Suppressor macrophage (primary cell): ENCODE measurements around the gene ARHGAP10.
"Not testable (repeated sequence)": the region's sequence is repeated elsewhere in the genome, so short reads cannot be mapped to it uniquely, and the experiment has no call there.

Experiments
- DNase-seq, 4 experiments: peaks; one replicate each; pipeline ENCODE4 v3.0.0-alpha.2; 2020 to 2022

Gene ARHGAP10

DNA sequence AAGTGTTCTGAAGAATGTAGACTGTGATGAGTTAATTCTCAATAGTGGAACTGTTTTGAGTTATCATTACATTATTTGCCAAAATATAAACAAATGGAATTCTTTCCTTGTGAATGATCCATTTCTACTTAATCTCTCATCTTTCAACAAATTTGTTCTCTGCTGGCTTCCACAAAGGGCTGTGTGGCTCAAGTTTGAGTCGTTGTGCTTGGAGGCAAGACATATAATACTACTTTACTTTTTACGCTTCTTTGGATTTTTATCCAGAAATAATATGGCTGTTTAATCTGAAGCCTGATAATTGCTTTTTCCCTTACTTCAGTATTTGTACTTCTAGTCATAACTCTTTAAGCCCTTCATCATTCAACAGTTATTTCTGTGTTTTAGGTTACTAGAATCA lies 169.5 kb downstream of the ARHGAP10 start:
- DNase-seq: no peak

DNA sequence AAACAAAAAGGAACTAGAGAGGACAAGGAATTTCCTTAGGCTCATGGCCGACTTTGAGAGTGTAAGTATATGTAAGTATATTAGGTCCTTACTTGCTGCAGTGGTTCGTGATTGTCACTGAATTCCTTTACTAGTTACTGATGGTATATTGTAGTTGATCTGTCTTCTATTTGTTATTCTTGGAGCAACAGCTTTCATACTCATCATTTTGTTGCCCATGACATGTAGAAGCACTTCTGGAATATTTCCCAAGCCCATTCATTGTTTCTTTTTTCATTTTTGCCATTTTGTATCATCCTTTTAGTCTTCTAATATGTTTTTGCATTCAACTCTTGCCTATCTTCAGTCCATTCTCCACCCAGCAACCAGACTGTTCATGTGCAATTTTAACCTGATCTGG lies 170.0 kb downstream of the ARHGAP10 start:
- no peak for DNase-seq

DNA sequence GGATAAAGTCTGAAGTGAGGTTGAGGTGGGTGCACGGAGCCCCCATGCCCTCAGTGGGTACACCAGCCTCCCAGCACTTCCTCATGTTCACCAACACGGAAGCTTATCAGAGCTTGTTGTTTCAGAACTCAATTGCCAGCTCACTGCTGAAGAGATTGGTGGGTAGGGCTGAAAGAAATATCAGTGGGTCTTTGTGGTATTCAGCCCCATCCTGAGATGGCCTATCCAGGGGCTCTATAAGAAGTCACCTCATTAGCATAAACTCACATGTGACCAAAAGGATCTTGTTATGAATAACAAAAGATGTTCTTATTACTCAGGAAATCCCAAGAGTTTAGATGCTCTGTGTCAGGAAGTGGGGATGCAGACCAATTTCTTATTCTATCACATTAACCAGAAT lies 177.3 kb downstream of the ARHGAP10 start:
- DNase-seq: no peak

- DNase-seq: no peak
Measured at GRCh38 chr4:147910315-147910714, 178.4 kb downstream of the ARHGAP10 start.

GRCh38 chr4:147912106-147912505 lies 180.2 kb downstream of the ARHGAP10 start:
- DNase-seq: not testable (repeated sequence)

- DNase-seq: no peak
Measured at GRCh38 chr4:147913137-147913536, 181.2 kb downstream of the ARHGAP10 start.

GRCh38 chr4:147916351-147916750 lies 184.5 kb downstream of the ARHGAP10 start:
- no peak for DNase-seq

DNA sequence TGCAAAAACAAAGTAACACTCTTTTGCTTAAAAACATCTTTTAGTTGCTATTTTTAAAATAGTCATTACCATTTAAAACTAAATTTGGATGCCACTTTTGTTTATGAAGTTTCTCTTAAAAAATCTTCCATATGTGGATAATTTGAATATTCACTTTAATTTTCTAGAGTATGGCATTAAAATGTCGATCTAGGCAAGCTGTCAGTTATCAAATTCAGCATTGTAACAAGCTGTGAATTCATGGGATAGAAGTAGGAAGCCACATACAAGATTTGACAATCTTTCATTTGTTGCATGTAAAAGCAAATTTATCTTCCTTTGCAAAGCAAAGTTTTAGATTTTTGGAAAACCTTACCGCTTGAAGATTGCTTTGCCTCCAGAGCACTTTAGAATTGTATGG lies 191.5 kb downstream of the ARHGAP10 start:
- DNase-seq: no peak

DNA sequence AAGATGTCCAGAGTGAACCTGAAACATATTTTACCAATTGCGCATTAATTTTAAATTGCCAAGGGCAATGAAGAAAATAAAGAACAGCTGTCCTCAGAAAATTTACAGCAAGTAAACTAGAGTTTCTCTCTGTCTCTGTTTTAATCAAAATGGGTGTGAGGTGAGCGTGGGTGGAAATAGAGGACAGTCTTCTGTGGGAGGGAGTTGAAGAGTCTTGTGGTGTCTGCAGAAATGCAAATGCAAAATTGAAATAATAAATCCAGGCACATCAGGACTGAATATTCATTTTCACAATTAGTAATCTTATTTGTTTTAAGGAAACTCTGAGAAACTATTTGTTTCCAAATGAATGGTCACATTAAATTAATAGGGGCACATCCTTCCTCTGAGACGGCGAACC lies 192.0 kb downstream of the ARHGAP10 start:
- DNase-seq: no peak

- DNase-seq: peak in 2 of 4 experiments; percentile 9 to 17
Measured at GRCh38 chr4:147924604-147925412, 192.9 kb downstream of the ARHGAP10 start.

DNA sequence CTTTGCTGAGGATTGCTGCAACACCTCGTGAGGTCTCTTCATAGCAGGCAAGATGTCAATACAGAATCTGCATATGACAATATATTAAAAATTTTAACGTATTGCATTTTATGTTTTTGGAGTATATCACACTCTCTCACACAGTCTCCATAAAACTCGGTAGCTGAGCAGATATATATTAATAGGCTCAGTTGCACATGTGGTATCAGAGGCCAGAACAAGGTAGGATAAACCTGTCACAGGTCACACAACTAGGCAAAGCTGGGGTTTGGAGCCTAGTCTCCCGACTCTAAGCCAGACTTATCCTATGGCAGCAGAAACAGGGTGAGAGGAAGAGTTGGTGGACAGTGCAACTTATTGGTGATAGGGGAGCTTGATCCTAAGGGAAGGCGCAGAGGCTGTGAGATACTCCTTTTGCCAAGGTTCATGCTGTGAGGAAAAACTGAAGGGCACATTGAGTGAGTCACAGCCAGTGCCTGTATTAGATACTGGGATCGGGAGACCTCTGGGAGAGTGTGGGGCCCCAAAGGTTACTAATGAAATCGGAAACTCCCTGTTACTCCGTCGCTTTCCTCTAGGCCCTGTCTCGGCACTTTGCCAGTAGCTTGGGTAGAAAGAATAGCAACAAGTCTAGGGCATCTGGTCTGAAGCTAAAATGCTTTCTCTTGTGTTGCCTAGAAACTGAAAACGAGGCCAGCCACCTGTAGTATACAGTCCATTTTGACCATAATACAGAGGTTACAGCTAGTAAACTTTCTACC lies 195.7 kb downstream of the ARHGAP10 start:
- DNase-seq: no peak

- no peak for DNase-seq
Measured at GRCh38 chr4:147928400-147928799, 196.5 kb downstream of the ARHGAP10 start.

DNA sequence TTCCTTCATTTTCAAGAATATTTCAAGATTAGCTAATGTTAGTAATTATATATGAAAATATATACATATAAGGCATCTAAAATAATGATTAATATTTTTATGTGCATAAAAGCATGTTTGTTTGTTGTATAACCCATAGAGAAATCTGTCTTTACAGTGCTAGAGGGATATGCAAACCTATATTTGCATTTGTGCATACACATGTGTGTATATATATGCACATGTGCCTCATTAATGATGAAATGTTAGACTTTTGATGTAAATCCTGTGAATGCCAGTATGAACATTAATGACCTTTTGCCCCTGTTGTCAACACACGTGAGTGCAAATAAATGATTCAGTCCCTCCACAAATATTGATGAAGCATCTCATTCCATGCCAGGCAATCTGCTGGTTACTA lies 197.9 kb downstream of the ARHGAP10 start:
- no peak for DNase-seq

DNA sequence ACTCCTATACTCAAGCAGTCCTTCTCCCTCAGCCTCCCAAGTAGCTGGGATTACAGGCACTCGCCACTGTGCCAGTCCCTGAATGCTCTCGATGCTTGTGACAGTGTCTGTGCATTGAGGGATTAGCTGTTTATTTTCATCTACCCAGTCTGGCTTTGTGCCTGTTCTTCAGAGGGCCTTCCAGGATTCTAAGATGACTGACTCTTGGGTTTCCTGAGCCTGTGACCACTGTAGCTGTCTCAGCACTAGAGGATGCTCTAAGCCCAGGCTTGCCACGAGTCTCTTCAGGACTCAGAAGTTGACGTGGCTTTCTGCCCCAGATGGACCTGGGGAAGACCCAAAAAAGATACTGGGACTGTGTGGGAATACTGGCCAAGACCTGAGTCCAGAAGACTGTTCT lies 201.4 kb downstream of the ARHGAP10 start:
- no peak for DNase-seq

- DNase-seq: no peak
Measured at GRCh38 chr4:147933779-147934178, 201.9 kb downstream of the ARHGAP10 start.

DNA sequence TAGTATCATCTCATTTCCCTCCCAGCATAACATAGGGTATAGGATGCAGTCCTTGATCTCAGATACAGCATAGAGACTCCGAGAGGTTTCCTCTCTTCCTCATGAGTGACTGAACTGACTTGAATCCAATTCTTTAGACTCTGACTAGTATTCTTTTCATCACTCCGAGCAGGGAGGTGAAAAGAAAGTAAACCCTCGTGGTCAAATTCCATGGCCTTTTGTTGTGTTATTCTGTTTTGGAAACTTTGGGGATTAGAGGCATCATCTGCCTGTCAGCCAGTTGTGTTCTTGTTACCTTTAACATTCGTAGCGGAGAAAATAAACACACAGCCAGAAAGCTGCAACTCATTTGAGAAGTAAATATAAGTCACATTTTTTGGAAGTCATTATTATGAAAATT lies 206.6 kb downstream of the ARHGAP10 start:
- DNase-seq: no peak

DNA sequence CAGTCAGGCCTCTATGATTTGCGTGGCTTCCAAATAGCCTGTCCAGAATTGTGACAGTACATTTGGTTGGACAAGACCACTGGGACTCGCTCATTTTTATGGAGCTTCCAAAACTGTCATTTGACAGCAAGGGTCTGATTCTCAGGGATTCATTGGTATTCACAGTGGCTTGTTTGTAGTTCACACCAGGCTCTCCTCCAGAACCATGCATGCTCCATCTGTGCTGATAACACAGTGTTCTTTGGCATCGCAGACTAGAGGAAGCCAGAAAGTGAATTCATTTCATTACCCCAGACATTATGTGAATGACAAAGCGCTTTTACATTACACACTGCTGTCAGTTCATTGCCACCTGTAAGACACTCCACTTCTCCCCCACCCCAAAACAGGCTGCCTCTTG lies 208.3 kb downstream of the ARHGAP10 start:
- DNase-seq: no peak

GRCh38 chr4:147941373-147941772 lies 209.5 kb downstream of the ARHGAP10 start:
- DNase-seq: no peak

- DNase-seq: peak in 2 of 4 experiments; percentile 3 to 16
Measured at GRCh38 chr4:147942729-147943128, 210.8 kb downstream of the ARHGAP10 start.

- DNase-seq: peak in 2 of 4 experiments; percentile 45 to 50
Measured at GRCh38 chr4:147943159-147943638, 211.3 kb downstream of the ARHGAP10 start.

GRCh38 chr4:147944249-147944648 lies 212.4 kb downstream of the ARHGAP10 start:
- DNase-seq: peak in 3 of 4 experiments; percentile 7 to 61 (median 49)

- no peak for DNase-seq
Measured at GRCh38 chr4:147944670-147945260, 212.9 kb downstream of the ARHGAP10 start.

DNA sequence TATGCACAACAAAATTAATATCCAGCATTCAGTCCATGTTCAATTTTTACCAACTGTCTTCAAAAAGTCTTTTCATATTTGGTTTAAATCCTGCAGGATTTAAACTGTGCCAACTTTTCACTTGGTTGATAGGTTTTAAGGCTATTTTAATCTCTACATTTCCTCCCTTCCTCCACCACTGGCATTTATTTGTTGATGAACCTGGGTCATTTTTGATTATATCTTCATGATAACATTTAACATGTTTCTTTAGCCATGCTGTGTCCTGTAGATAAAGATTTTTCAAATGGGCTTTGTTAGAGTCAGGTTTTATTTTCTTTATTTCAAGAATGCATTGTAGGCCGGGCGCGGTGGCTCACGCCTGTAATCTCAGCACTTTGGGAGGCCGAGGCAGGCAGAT lies 216.4 kb downstream of the ARHGAP10 start:
- no peak for DNase-seq
